HepG2 (cell line): ENCODE results near the gene RCBTB1. TPM values are rescaled to one million over a fixed set of nuclear protein-coding genes. Genes with fewer than 3 reads are reported as not detected.
A peak's percentile ranks its signal among the peaks of the same experiment; 100 is the strongest.

ENCODE experiments used
- FOXM1 ChIP-seq: sonication (generic); formaldehyde crosslinking; IDR thresholded peaks from 2 replicates; pipeline ENCODE4 v1.5.0; 2020; ENCODE audit warnings: missing genetic modification reagents
- PHF5A ChIP-seq: IDR thresholded peaks from one replicate; pipeline ENCODE4 v1.6.1; 2018; ENCODE audit warnings: low read depth, missing genetic modification reagents; ENCODE audit not compliant: unreplicated experiment
- PLRG1 ChIP-seq: fragments of 450-650 bp; conservative IDR thresholded peaks from 2 replicates; pipeline ENCODE4 v1.6.1; 2016
- POLR2AphosphoS5 ChIP-seq: IDR thresholded peaks from 2 replicates; pipeline ENCODE4 v1.6.1; 2012; ENCODE audit warnings: low read depth, low read length
- PRMT3 ChIP-seq: sonication (generic); formaldehyde crosslinking; IDR thresholded peaks from 2 replicates; pipeline ENCODE4 v1.8.1; 2022; ENCODE audit warnings: low read depth, mild to moderate bottlenecking, moderate library complexity, missing genetic modification reagents, borderline replicate concordance
- TBL1XR1 ChIP-seq: fragments of 150-350 bp; IDR thresholded peaks from 2 replicates; pipeline ENCODE4 v1.6.1; 2014; ENCODE audit warnings: borderline replicate concordance, low read length; ENCODE audit not compliant: partially characterized antibody
- YY1 ChIP-seq: IDR thresholded peaks from 2 replicates; pipeline ENCODE4 v1.6.1; 2011; ENCODE audit warnings: low read length, low read depth, moderate library complexity, mild to moderate bottlenecking; ENCODE audit not compliant: insufficient read depth, insufficient replicate concordance
- ZBTB3 ChIP-seq: sonication (generic); formaldehyde crosslinking; IDR thresholded peaks from 2 replicates; pipeline ENCODE4 v1.4.0; 2020; ENCODE audit warnings: low read depth, mild to moderate bottlenecking, moderate library complexity, missing genetic modification reagents, borderline replicate concordance
- ZNF10 ChIP-seq: sonication (generic); formaldehyde crosslinking; IDR thresholded peaks from 2 replicates; pipeline ENCODE4 v1.4.0; 2020; ENCODE audit warnings: mild to moderate bottlenecking, low read depth, missing genetic modification reagents, borderline replicate concordance
- ZNF160 ChIP-seq: sonication (generic); formaldehyde crosslinking; IDR thresholded peaks from 2 replicates; pipeline ENCODE4 v1.8.0; 2022; ENCODE audit warnings: mild to moderate bottlenecking, inconsistent platforms, missing genetic modification reagents
- ZNF251 ChIP-seq: sonication (generic); formaldehyde crosslinking; IDR thresholded peaks from 2 replicates; pipeline ENCODE4 v1.9.0; 2021; ENCODE audit warnings: mild to moderate bottlenecking, missing genetic modification reagents
- ZNF354B ChIP-seq: sonication (generic); formaldehyde crosslinking; IDR thresholded peaks from 2 replicates; pipeline ENCODE4 v1.8.0; 2022; ENCODE audit warnings: mild to moderate bottlenecking, missing genetic modification reagents
- ZNF605 ChIP-seq: sonication (generic); formaldehyde crosslinking; IDR thresholded peaks from 2 replicates; pipeline ENCODE4 v1.8.0; 2022; ENCODE audit warnings: mild to moderate bottlenecking, missing genetic modification reagents
- ZNF614 ChIP-seq: IDR thresholded peaks from 2 replicates; pipeline ENCODE4 v1.6.1; 2018; ENCODE audit warnings: missing biosample characterization, missing genetic modification reagents, inconsistent platforms, borderline replicate concordance
- polyA plus RNA-seq, 8 experiments: library from polyadenylated mRNA; depleted of rRNA in 3 of 8; stranded (reverse) in 7 of 8; unstranded in 1 of 8; fragments of >200 nt; fragmentation: Illumina TruSeq in 4 of 8; extraction: Trizol in 4 of 8; gene quantifications; 2 replicates each; pipeline versions ENCODE4 v1.2.1 to v1.2.3, GENCODE V29; 2011 to 2016; ENCODE audit warnings: low read depth in 4 of 8, missing spikeins in 1 of 8, mixed read lengths in 1 of 8; ENCODE audit not compliant: insufficient read depth in 1 of 8
- total RNA-seq, 5 experiments: library from RNA; depleted of rRNA; stranded (reverse); fragments of >200 nt; fragmentation: Illumina TruSeq; extraction: Trizol; gene quantifications; 2 replicates each; pipeline ENCODE4 v1.2.3, GENCODE V29; 2016; ENCODE audit warnings: low read depth in 1 of 5
- TF ChIP-seq, protein P1 (sequence below): sonication (generic); formaldehyde crosslinking; conservative IDR thresholded peaks from 2 replicates; pipeline ENCODE4 v1.4.0; 2020; ENCODE audit warnings: missing genetic modification reagents
- TF ChIP-seq, protein P2 (sequence below), 2 experiments: sonication (generic) in 1 of 2; formaldehyde crosslinking in 1 of 2; IDR thresholded peaks; 2 replicates each; pipeline versions ENCODE4 v1.4.0 to v1.6.1; 2018 to 2020; ENCODE audit warnings: missing genetic modification reagents in 2 of 2, borderline replicate concordance in 1 of 2, low read depth in 1 of 2, mild to moderate bottlenecking in 1 of 2, missing biosample characterization in 1 of 2
- TF ChIP-seq, protein P3 (sequence below): sonication (generic); formaldehyde crosslinking; IDR thresholded peaks from 2 replicates; pipeline ENCODE4 v1.8.0; 2022; ENCODE audit warnings: missing genetic modification reagents, low read depth, mild to moderate bottlenecking, borderline replicate concordance
- TF ChIP-seq, protein P4 (sequence below): sonication (generic); formaldehyde crosslinking; conservative IDR thresholded peaks from 2 replicates; pipeline ENCODE4 v1.4.0; 2020; ENCODE audit warnings: mild to moderate bottlenecking, missing genetic modification reagents, moderate library complexity
- TF ChIP-seq, protein P5 (sequence below): sonication (generic); formaldehyde crosslinking; IDR thresholded peaks from 2 replicates; pipeline ENCODE4 v1.5.1; 2020; ENCODE audit warnings: missing genetic modification reagents, mild to moderate bottlenecking, borderline replicate concordance

The RCBTB1 gene
- total and polyA plus RNA-seq, 2 of the 13 experiments (the other 11 are each of a cell fraction or from before 2014, with no cell fraction given): 13.4 to 21.6 TPM

DNA sequence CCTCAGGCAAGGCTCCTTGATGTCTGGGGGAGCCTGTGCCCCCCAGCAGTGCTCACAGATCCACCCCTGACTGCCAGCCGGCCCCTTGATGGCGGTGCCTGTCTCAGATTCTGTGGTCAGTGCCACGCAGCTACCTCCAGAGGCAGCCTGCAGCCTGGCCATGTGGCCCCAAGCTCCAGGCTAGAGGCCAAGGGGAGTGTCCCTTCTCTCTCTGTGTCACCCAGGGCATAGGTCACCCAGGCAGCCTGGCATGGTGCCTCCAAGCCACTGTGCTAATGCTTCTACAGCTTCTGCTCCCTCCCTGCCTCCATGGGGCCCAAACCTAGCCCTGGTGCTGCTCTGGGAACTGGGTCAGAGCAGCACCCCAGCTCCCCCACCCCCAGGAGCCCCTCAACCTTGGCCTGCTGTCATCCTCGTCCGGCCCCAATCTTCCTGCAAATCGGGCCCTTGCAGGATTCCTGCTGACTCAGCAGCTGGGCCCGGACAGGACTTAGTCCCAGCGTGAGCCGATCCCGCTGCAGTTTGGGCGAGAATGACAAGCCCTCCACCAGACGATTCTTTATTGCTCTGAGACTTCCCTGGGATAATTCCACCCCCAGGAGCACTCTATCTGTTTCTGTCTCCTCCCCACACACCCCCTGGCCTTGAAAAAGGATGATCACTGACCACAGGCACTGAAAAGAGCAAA is 40.2 kb upstream of the RCBTB1 start (continued):
- TF ChIP-seq, protein P1, sequence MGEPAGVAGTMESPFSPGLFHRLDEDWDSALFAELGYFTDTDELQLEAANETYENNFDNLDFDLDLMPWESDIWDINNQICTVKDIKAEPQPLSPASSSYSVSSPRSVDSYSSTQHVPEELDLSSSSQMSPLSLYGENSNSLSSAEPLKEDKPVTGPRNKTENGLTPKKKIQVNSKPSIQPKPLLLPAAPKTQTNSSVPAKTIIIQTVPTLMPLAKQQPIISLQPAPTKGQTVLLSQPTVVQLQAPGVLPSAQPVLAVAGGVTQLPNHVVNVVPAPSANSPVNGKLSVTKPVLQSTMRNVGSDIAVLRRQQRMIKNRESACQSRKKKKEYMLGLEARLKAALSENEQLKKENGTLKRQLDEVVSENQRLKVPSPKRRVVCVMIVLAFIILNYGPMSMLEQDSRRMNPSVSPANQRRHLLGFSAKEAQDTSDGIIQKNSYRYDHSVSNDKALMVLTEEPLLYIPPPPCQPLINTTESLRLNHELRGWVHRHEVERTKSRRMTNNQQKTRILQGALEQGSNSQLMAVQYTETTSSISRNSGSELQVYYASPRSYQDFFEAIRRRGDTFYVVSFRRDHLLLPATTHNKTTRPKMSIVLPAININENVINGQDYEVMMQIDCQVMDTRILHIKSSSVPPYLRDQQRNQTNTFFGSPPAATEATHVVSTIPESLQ: no peak
- no peak for TF ChIP-seq PRMT3 (CRISPR knock-in tag)
- TF ChIP-seq, protein P2, sequence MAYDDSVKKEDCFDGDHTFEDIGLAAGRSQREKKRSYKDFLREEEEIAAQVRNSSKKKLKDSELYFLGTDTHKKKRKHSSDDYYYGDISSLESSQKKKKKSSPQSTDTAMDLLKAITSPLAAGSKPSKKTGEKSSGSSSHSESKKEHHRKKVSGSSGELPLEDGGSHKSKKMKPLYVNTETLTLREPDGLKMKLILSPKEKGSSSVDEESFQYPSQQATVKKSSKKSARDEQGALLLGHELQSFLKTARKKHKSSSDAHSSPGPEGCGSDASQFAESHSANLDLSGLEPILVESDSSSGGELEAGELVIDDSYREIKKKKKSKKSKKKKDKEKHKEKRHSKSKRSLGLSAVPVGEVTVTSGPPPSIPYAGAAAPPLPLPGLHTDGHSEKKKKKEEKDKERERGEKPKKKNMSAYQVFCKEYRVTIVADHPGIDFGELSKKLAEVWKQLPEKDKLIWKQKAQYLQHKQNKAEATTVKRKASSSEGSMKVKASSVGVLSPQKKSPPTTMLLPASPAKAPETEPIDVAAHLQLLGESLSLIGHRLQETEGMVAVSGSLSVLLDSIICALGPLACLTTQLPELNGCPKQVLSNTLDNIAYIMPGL (CRISPR knock-in tag; IDR thresholded peaks at IDR 0.05; ENCODE audit: borderline replicate concordance in 1 of 2, low read depth in 1 of 2): peak in 1 of 2 experiments; percentile 22; a peak in 1 of 4 replicates
- no peak for TF ChIP-seq PLRG1
- TF ChIP-seq ZNF605 (CRISPR knock-in tag): no peak
- TF ChIP-seq, protein P3, sequence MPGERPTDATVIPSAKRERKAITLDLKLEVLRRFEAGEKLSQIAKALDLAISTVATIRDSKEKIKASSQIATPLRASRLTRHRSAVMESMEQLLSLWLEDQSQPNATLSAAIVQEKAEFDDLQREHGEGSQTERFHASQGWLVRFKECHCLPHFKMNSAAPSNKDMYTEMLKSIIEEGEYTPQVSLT: no peak
- TF ChIP-seq ZNF614: peak; percentile 22; the same call in 1 of the 2 replicates
- TF ChIP-seq, protein P4, sequence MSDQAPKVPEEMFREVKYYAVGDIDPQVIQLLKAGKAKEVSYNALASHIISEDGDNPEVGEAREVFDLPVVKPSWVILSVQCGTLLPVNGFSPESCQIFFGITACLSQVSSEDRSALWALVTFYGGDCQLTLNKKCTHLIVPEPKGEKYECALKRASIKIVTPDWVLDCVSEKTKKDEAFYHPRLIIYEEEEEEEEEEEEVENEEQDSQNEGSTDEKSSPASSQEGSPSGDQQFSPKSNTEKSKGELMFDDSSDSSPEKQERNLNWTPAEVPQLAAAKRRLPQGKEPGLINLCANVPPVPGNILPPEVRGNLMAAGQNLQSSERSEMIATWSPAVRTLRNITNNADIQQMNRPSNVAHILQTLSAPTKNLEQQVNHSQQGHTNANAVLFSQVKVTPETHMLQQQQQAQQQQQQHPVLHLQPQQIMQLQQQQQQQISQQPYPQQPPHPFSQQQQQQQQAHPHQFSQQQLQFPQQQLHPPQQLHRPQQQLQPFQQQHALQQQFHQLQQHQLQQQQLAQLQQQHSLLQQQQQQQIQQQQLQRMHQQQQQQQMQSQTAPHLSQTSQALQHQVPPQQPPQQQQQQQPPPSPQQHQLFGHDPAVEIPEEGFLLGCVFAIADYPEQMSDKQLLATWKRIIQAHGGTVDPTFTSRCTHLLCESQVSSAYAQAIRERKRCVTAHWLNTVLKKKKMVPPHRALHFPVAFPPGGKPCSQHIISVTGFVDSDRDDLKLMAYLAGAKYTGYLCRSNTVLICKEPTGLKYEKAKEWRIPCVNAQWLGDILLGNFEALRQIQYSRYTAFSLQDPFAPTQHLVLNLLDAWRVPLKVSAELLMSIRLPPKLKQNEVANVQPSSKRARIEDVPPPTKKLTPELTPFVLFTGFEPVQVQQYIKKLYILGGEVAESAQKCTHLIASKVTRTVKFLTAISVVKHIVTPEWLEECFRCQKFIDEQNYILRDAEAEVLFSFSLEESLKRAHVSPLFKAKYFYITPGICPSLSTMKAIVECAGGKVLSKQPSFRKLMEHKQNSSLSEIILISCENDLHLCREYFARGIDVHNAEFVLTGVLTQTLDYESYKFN: no peak; the same call in 1 of the 2 replicates
- TF ChIP-seq ZNF354B (CRISPR knock-in tag): no peak
- no peak for TF ChIP-seq ZBTB3 (CRISPR knock-in tag)
- no peak for TF ChIP-seq ZNF251 (CRISPR knock-in tag)
- TF ChIP-seq ZNF160 (CRISPR knock-in tag): no peak
- no peak for TF ChIP-seq TBL1XR1
- no peak for TF ChIP-seq FOXM1
- TF ChIP-seq, protein P5, sequence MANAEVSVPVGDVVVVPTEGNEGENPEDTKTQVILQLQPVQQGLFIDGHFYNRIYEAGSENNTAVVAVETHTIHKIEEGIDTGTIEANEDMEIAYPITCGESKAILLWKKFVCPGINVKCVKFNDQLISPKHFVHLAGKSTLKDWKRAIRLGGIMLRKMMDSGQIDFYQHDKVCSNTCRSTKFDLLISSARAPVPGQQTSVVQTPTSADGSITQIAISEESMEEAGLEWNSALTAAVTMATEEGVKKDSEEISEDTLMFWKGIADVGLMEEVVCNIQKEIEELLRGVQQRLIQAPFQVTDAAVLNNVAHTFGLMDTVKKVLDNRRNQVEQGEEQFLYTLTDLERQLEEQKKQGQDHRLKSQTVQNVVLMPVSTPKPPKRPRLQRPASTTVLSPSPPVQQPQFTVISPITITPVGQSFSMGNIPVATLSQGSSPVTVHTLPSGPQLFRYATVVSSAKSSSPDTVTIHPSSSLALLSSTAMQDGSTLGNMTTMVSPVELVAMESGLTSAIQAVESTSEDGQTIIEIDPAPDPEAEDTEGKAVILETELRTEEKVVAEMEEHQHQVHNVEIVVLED (CRISPR knock-in tag): peak; percentile 29; the same call in 1 of the 2 replicates
- TF ChIP-seq PHF5A (CRISPR knock-in tag): peak; percentile 29
- no peak for TF ChIP-seq YY1
- TF ChIP-seq ZNF10 (CRISPR knock-in tag): no peak
- TF ChIP-seq POLR2AphosphoS5: peak; percentile 38; the same call in 1 of the 2 replicates
